Neural progenitor cell (in vitro differentiated cells): ENCODE measurements around the gene ITGA3.

Experiments
- EZH2 ChIP-seq: fragments of 200-600 bp; sonication (generic); IDR thresholded peaks from 2 replicates; pipeline ENCODE4 v1.6.1; 2017; ENCODE audit warnings: antibody characterized with exemption, mild to moderate bottlenecking, moderate library complexity
- EZH2phosphoT487 ChIP-seq: fragments of 200-600 bp; sonication (generic); IDR thresholded peaks from 2 replicates; pipeline ENCODE4 v1.6.1; 2017; ENCODE audit warnings: antibody characterized with exemption
- TF ChIP-seq, protein P1 (sequence below): fragments of 200-600 bp; sonication (generic); IDR thresholded peaks from 2 replicates; pipeline ENCODE4 v1.5.1; 2017; ENCODE audit warnings: antibody characterized with exemption, mild to moderate bottlenecking

DNA sequence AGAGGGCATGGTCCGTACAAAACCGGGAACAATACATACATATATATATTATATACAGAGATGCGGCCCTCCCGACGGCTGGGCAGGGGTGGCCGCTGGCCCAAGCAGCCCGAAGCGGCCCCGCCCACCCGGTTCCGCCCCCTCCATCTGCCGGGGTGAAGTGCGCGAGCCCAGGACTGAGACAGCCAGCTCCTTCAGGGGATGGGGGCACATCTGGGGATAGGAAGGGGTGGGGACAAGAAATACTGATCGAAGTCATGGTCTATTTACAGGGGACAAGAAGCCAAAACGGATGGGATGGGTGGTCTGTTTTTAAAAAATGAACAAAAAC lies 77.8 kb downstream of the ITGA3 start:
- TF ChIP-seq EZH2, result no peak
- TF ChIP-seq, protein P1, sequence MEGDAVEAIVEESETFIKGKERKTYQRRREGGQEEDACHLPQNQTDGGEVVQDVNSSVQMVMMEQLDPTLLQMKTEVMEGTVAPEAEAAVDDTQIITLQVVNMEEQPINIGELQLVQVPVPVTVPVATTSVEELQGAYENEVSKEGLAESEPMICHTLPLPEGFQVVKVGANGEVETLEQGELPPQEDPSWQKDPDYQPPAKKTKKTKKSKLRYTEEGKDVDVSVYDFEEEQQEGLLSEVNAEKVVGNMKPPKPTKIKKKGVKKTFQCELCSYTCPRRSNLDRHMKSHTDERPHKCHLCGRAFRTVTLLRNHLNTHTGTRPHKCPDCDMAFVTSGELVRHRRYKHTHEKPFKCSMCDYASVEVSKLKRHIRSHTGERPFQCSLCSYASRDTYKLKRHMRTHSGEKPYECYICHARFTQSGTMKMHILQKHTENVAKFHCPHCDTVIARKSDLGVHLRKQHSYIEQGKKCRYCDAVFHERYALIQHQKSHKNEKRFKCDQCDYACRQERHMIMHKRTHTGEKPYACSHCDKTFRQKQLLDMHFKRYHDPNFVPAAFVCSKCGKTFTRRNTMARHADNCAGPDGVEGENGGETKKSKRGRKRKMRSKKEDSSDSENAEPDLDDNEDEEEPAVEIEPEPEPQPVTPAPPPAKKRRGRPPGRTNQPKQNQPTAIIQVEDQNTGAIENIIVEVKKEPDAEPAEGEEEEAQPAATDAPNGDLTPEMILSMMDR, result no peak
- TF ChIP-seq EZH2phosphoT487, result no peak
